Measurements from ENCODE around the gene ARL6IP4.

GRCh38 chr12:122947352-122947792 is 33.1 kb upstream of the ARL6IP4 start:
- no peak for TF ChIP-seq CTCF (conservative IDR thresholded peaks at IDR 0.05; ENCODE audit: low read depth, low read length)
- TF ChIP-seq POLR2A (IDR thresholded peaks at IDR 0.05; ENCODE audit: low read depth, low read length) = no peak
- no peak for TF ChIP-seq ELK1 (IDR thresholded peaks at IDR 0.05; ENCODE audit: borderline replicate concordance, low read depth, low read length)
- no peak for TF ChIP-seq USF2 (IDR thresholded peaks at IDR 0.05; ENCODE audit: low read depth, low read length)
- no peak for TF ChIP-seq SMC3 (IDR thresholded peaks at IDR 0.05; ENCODE audit: low read depth, low read length)
- TF ChIP-seq MAFK (IDR thresholded peaks at IDR 0.05; ENCODE audit: low read depth, low read length) = no peak
- no peak for TF ChIP-seq RFX5 (IDR thresholded peaks at IDR 0.05; ENCODE audit: low read depth, low read length)
- TF ChIP-seq BHLHE40 (IDR thresholded peaks at IDR 0.05; ENCODE audit: low read depth, low read length) = no peak
- no peak for TF ChIP-seq RAD21 (IDR thresholded peaks at IDR 0.05; ENCODE audit: low read length)
- TF ChIP-seq MXI1 (IDR thresholded peaks at IDR 0.05; ENCODE audit: borderline replicate concordance, low read depth, low read length) = no peak
- TF ChIP-seq CHD1 (IDR thresholded peaks at IDR 0.05; ENCODE audit: low read depth, low read length) = no peak
- TF ChIP-seq MAZ (IDR thresholded peaks at IDR 0.05; ENCODE audit: borderline replicate concordance, low read depth, low read length) = no peak
- TF ChIP-seq FOS (IDR thresholded peaks at IDR 0.05; ENCODE audit: low read depth, low read length) = no peak

All from IMR-90 (cell line).